Measurements from ENCODE around the gene TMEM239.

DNA sequence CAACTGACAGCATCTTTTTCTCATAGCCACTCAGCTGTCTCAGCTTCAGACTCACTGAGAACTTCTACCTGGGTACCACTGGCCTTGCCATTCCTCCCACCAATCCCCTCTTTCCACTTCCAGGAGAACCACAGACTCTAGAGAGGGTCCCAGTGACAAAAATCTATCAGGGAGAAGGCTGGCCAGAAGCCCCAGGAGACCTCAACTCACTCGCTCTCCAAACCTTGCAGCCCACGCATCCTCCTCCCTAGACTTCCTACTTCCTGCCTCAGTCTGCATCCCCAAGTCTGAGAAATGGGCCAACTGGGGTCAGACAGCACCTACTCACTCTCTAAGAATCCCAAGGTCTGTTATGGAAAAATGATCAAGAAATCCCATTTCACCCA is 1.2 kb downstream of the TMEM239 start:
- TF ChIP-seq GATA2 (IDR thresholded peaks at IDR 0.05; ENCODE audit: low read depth, low read length), result no peak
- no peak for TF ChIP-seq GATA3 (IDR thresholded peaks at IDR 0.05; ENCODE audit: low read depth, low read length)
